Measurements from ENCODE around the gene WSB1.

GRCh38 chr17:27323538-27324215, 29.8 kb downstream of the WSB1 start:
- TF ChIP-seq CTCF (IDR thresholded peaks at IDR 0.05; ENCODE audit: low read depth, low read length, poor library complexity, severe bottlenecking), result no peak
- no peak for TF ChIP-seq EZH2phosphoT487 (IDR thresholded peaks at IDR 0.05; ENCODE audit: borderline replicate concordance, low read length)

All from DOHH2 (cell line).